Prostate gland (tissue), 2 donors: ENCODE results near the gene KIR2DL1.
"Not testable (repeated sequence)": the region's sequence is repeated elsewhere in the genome, so short reads cannot be mapped to it uniquely, and the experiment has no call there.

ENCODE experiments used
- CTCF ChIP-seq, 4 experiments: fragments of 200-600 bp in 2 of 4; fragments of 450-650 bp in 2 of 4; sonication (generic) in 2 of 4; IDR thresholded peaks; 1 replicate in 3 of 4; 2 replicates in 1 of 4; pipeline ENCODE4 v1.5.1; 2016 to 2019; ENCODE audit warnings: antibody characterized with exemption in 4 of 4, mild to moderate bottlenecking in 2 of 4, moderate library complexity in 2 of 4
- POLR2A ChIP-seq: fragments of 450-650 bp; IDR thresholded peaks from one replicate; pipeline ENCODE4 v1.6.1; 2016; ENCODE audit warnings: antibody characterized with exemption, mild to moderate bottlenecking
- POLR2AphosphoS5 ChIP-seq: sonication (generic); formaldehyde crosslinking; IDR thresholded peaks from one replicate; pipeline ENCODE4 v1.6.1; 2017; ENCODE audit warnings: antibody characterized with exemption

GRCh38 chr19:54775095-54775815, 5.7 kb downstream of the KIR2DL1 start:
- not testable (repeated sequence) for TF ChIP-seq CTCF (IDR thresholded peaks at IDR 0.05); POLR2A; POLR2AphosphoS5
